Fibroblast of lung (primary cell): ENCODE measurements around the gene B3GNT8. TPM values are rescaled to one million over a fixed set of nuclear protein-coding genes. Genes with fewer than 3 reads are reported as not detected.
A peak's percentile ranks its signal among the peaks of the same experiment; 100 is the strongest.

Experiments
- DNase-seq, 2 donors: peaks; one replicate each; pipeline versions ENCODE4 v3.0.0 to v3.0.0-alpha.2; 2010; ENCODE audit warnings: low read depth in 2 of 2
- H2AFZ ChIP-seq: 2 replicates; pipeline ENCODE4 v1.5.1; 2012; ENCODE audit warnings: low read length, control low read depth, inconsistent platforms
- H3K27ac ChIP-seq: 2 replicates; pipeline ENCODE4 v1.5.1; 2011; ENCODE audit warnings: low read length, control low read depth; ENCODE audit not compliant: insufficient read depth
- H3K27me3 ChIP-seq: 2 replicates; pipeline ENCODE4 v1.5.1; 2011; ENCODE audit warnings: mild to moderate bottlenecking, low read length; ENCODE audit not compliant: control insufficient read depth, insufficient read depth
- H3K36me3 ChIP-seq: 2 replicates; pipeline ENCODE4 v1.5.1; 2011; ENCODE audit warnings: low read length; ENCODE audit not compliant: control insufficient read depth, insufficient read depth
- H3K4me1 ChIP-seq: 2 replicates; pipeline ENCODE4 v1.5.1; 2011; ENCODE audit warnings: low read length; ENCODE audit not compliant: control insufficient read depth, insufficient read depth; ENCODE audit errors: extremely low read depth
- H3K4me2 ChIP-seq: 2 replicates; pipeline ENCODE4 v1.5.1; 2011; ENCODE audit warnings: low read length, control low read depth; ENCODE audit not compliant: insufficient read depth; ENCODE audit errors: extremely low read depth
- H3K4me3 ChIP-seq, 4 experiments: fragments of 200-600 bp in 1 of 4; sonication (generic) in 1 of 4; replicated peaks in 1 of 4; 2 replicates each; pipeline ENCODE4 v1.5.1; 2011 to 2016; ENCODE audit warnings: low read length in 4 of 4, low read depth in 3 of 4, mild to moderate bottlenecking in 3 of 4, control low read depth in 2 of 4, inconsistent platforms in 1 of 4, mixed read lengths in 1 of 4; ENCODE audit not compliant: insufficient read depth in 1 of 4; ENCODE audit errors: control extremely low read depth in 1 of 4
- H3K79me2 ChIP-seq: 2 replicates; pipeline ENCODE4 v1.5.1; 2012; ENCODE audit warnings: mild to moderate bottlenecking, low read length, inconsistent platforms; ENCODE audit not compliant: control insufficient read depth, insufficient read depth
- H3K9ac ChIP-seq: 2 replicates; pipeline ENCODE4 v1.5.1; 2011; ENCODE audit warnings: mild to moderate bottlenecking, low read length, control low read depth; ENCODE audit not compliant: insufficient read depth
- H3K9me3 ChIP-seq: 2 replicates; pipeline ENCODE4 v1.5.1; 2012; ENCODE audit warnings: low read depth, low read length; ENCODE audit not compliant: control insufficient read depth, insufficient read depth
- H4K20me1 ChIP-seq: 2 replicates; pipeline ENCODE4 v1.5.1; 2011; ENCODE audit warnings: low read length; ENCODE audit not compliant: control insufficient read depth, insufficient read depth; ENCODE audit errors: extremely low read depth
- EZH2 ChIP-seq: IDR thresholded peaks from 2 replicates; pipeline ENCODE4 v1.5.1; 2012; ENCODE audit warnings: low read length, control low read depth, mild to moderate bottlenecking; ENCODE audit errors: missing control alignments
- polyA plus RNA-seq, 2 donors: library from polyadenylated mRNA; depleted of rRNA in 1 of 2; stranded (reverse) in 1 of 2; unstranded in 1 of 2; fragments of >200 nt; gene quantifications; 2 replicates each; pipeline ENCODE4 v1.2.1, GENCODE V29; 2011 to 2012; ENCODE audit warnings: missing spikeins in 1 of 2
- total RNA-seq: library from RNA; depleted of rRNA; stranded (reverse); fragments of >200 nt; gene quantifications from 2 replicates; pipeline ENCODE4 v1.2.1, GENCODE V29; 2014
- TF ChIP-seq, protein P1 (sequence below), 2 donors: IDR thresholded peaks in 1 of 2; conservative IDR thresholded peaks in 1 of 2; 1 replicate in 1 of 2; 2 replicates in 1 of 2; pipeline ENCODE4 v1.5.1; 2011 to 2012; ENCODE audit warnings: low read length in 2 of 2, control low read depth in 1 of 2, inconsistent platforms in 1 of 2, low read depth in 1 of 2, mild to moderate bottlenecking in 1 of 2

B3GNT8 gene
- total and polyA plus RNA-seq, 2 donors (not counting 1 experiment from before 2014, with no cell fraction given), result 0.54 to 3.5 TPM

DNA sequence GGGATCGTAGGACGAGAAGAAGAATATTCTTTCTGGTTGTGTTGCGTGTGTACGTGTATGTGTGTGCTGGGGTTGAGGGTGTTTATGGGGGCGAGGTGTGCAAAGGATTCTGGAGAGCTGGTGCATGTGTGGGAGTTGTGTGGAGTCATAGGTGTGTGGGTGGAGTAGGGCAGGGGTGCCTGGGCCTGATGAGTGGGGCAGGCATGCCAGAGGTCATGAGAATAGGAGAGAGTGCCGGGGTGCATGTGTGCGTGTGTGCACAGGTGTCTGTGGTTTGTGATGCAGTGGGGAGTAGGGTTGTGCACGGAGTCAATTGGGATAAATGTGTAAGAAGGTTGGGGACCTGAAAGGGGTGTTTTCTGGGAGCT, 50.2 kb downstream of the B3GNT8 start:
- Histone ChIP-seq H3K4me1 (peaks cover 13% of the 10 kb centered on the region), H4K20me1 (no peaks in the 10 kb centered on the region), H3K27me3 (no peaks in the 10 kb centered on the region), H3K36me3 (no peaks in the 10 kb centered on the region), H3K9me3 (no peaks in the 10 kb centered on the region), H3K79me2 (no peaks in the 10 kb centered on the region), H3K4me2 (no peak overlapping the region), H3K9ac (no peak overlapping the region), H2AFZ (peak overlapping the region; percentile 67), H3K27ac (no peak overlapping the region), H3K4me3 (peak overlapping the region; percentile 41 to 57 (median 52))
- TF ChIP-seq, protein P1, sequence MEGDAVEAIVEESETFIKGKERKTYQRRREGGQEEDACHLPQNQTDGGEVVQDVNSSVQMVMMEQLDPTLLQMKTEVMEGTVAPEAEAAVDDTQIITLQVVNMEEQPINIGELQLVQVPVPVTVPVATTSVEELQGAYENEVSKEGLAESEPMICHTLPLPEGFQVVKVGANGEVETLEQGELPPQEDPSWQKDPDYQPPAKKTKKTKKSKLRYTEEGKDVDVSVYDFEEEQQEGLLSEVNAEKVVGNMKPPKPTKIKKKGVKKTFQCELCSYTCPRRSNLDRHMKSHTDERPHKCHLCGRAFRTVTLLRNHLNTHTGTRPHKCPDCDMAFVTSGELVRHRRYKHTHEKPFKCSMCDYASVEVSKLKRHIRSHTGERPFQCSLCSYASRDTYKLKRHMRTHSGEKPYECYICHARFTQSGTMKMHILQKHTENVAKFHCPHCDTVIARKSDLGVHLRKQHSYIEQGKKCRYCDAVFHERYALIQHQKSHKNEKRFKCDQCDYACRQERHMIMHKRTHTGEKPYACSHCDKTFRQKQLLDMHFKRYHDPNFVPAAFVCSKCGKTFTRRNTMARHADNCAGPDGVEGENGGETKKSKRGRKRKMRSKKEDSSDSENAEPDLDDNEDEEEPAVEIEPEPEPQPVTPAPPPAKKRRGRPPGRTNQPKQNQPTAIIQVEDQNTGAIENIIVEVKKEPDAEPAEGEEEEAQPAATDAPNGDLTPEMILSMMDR (conservative IDR thresholded peaks at IDR 0.05 in 1 of 2, IDR thresholded peaks at IDR 0.05 in 1 of 2; ENCODE audit: low read depth in 1 of 2, low read length in 2 of 2), result no peak
- TF ChIP-seq EZH2, result no peak
- DNase-seq, result no peak

DNA sequence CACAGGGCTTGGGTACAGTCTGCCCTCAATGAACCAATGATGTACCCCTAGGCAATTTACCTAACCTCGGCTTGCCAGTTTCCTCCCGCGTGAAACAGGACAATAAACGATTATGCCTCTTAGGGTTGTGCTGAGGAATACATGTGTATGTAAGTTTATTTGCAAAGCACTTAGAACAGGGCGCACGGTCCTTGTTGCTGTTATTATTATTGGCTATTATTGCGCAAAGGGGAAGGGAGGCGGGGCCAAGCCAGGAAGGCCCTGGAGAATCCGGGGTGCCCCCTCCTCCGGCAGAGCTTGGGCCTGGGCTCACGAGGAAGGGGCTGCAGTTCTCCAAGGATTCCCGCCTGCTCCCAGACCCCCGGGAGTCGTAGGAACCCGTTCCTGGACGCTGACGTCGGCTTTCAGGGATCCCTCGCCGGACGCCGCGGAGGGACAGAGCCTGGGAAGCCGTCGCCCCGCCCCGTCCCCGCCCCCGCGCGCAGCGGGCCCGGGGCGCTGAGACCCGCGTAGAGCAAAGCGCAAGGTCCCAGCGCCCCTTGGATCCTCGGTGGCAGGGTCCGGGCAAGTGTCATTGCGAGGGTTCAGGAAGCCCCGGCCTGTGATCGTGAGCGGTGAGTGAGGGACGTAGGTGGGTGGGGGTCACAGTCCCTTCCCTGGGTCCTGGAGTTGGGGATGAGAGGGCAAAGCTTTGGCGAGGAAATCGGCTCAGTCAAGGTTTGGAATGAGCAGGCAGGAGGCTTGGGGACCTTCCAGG, 50.8 kb downstream of the B3GNT8 start, which contains the start of gene TMEM91:
TMEM91 (plus strand) TSS at position 293 of the 757 bp plus-strand sequence. CDS start 1,777 bp downstream, outside the sequence.
- DNase-seq, result peak in 1 of 2 donors; percentile 44
- no peaks in the 10 kb centered on the region for H3K9me3 ChIP-seq
- TF ChIP-seq EZH2, result no peak
- TF ChIP-seq, protein P1 (conservative IDR thresholded peaks at IDR 0.05 in 1 of 2, IDR thresholded peaks at IDR 0.05 in 1 of 2; ENCODE audit: low read depth in 1 of 2, low read length in 2 of 2), result no peak
- peaks cover 13% of the 10 kb centered on the region for H3K4me1 ChIP-seq
- no peaks in the 10 kb centered on the region for H4K20me1 ChIP-seq
- H3K9ac ChIP-seq, result peak within 1 kb of the TSS; percentile 33
- peak within 1 kb of the TSS; percentile 67 for H2AFZ ChIP-seq
- no peaks in the 10 kb centered on the region for H3K79me2 ChIP-seq
- no peaks in the 10 kb centered on the region for H3K27me3 ChIP-seq
- H3K27ac ChIP-seq, result no peak within 1 kb of the TSS
- peak within 1 kb of the TSS; percentile 41 to 57 (median 52) for H3K4me3 ChIP-seq
- no peaks in the 10 kb centered on the region for H3K36me3 ChIP-seq
- peak within 1 kb of the TSS; percentile 61 for H3K4me2 ChIP-seq

Other genes with a start within 250 kb of the B3GNT8 start
- gene CYP2S1, start 234.2 kb downstream of the B3GNT8 start, total RNA-seq, result 2.1 and 3.5 TPM in 2 replicates
- 0.93 and 7.5 TPM in 2 replicates for gene CYP2S1, start 234.2 kb downstream of the B3GNT8 start, polyA plus RNA-seq
- gene AXL, start 208.2 kb downstream of the B3GNT8 start, total RNA-seq, result 107 and 223 TPM in 2 replicates
- gene AXL, start 208.2 kb downstream of the B3GNT8 start, polyA plus RNA-seq, result 231 and 319 TPM in 2 replicates
- gene HNRNPUL1, start 163.0 kb downstream of the B3GNT8 start, total RNA-seq, result 47.3 and 58.1 TPM in 2 replicates
- gene HNRNPUL1, start 163.0 kb downstream of the B3GNT8 start, polyA plus RNA-seq, result 36.4 and 60.4 TPM in 2 replicates
- 5.9 and 7.8 TPM in 2 replicates for gene CCDC97, start 117.2 kb downstream of the B3GNT8 start, total RNA-seq
- 6.3 and 9.9 TPM in 2 replicates for gene CCDC97, start 117.2 kb downstream of the B3GNT8 start, polyA plus RNA-seq
- gene TGFB1, start 73.5 kb downstream of the B3GNT8 start, total RNA-seq, result 6.7 and 14.4 TPM in 2 replicates
- gene TGFB1, start 73.5 kb downstream of the B3GNT8 start, polyA plus RNA-seq, result 4.2 and 6.6 TPM in 2 replicates
- gene B9D2, start 63.2 kb downstream of the B3GNT8 start, total RNA-seq, result 4.1 and 5.3 TPM in 2 replicates
- gene B9D2, start 63.2 kb downstream of the B3GNT8 start, polyA plus RNA-seq, result 2.3 and 3.3 TPM in 2 replicates
- 9.7 and 10.8 TPM in 2 replicates for gene TMEM91, start 50.8 kb downstream of the B3GNT8 start, total RNA-seq
- gene TMEM91, start 50.8 kb downstream of the B3GNT8 start, polyA plus RNA-seq, result 1.4 and 3.7 TPM in 2 replicates
- gene EXOSC5, start 30.0 kb downstream of the B3GNT8 start, total RNA-seq, result 10.7 and 14.1 TPM in 2 replicates
- gene EXOSC5, start 30.0 kb downstream of the B3GNT8 start, polyA plus RNA-seq, result 5.0 and 10.0 TPM in 2 replicates
- gene BCKDHA, start 29.6 kb downstream of the B3GNT8 start, total RNA-seq, result 30.0 and 30.7 TPM in 2 replicates
- 11.2 and 15.1 TPM in 2 replicates for gene BCKDHA, start 29.6 kb downstream of the B3GNT8 start, polyA plus RNA-seq
- 29.5 and 31.0 TPM in 2 replicates for gene DMAC2, start 12.5 kb upstream of the B3GNT8 start, total RNA-seq
- gene DMAC2, start 12.5 kb upstream of the B3GNT8 start, polyA plus RNA-seq, result 52.3 and 65.1 TPM in 2 replicates
- gene ERICH4, start 15.8 kb upstream of the B3GNT8 start, total RNA-seq, result not detected in 2 replicates
- gene ERICH4, start 15.8 kb upstream of the B3GNT8 start, polyA plus RNA-seq, result not detected in 2 replicates
- not detected in 2 replicates for gene CEACAM21, start 148.8 kb upstream of the B3GNT8 start, total RNA-seq
- not detected in 2 replicates for gene CEACAM21, start 148.8 kb upstream of the B3GNT8 start, polyA plus RNA-seq
- gene CEACAM4, start 199.7 kb upstream of the B3GNT8 start, total RNA-seq, result not detected in 2 replicates
- not detected in 2 replicates for gene CEACAM4, start 199.7 kb upstream of the B3GNT8 start, polyA plus RNA-seq